Measurements from ENCODE around the gene CILP2. TPM values are rescaled to one million over a fixed set of nuclear protein-coding genes. Genes with fewer than 3 reads are reported as not detected.
A peak's percentile ranks its signal among the peaks of the same experiment; 100 is the strongest.

The CILP2 gene
- total and polyA plus RNA-seq, 9 of the 15 experiments (the other 6 are each of a cell fraction or from before 2014, with no cell fraction given), result 0.04 to 0.35 (median 0.05) TPM; not detected in 2

DNA sequence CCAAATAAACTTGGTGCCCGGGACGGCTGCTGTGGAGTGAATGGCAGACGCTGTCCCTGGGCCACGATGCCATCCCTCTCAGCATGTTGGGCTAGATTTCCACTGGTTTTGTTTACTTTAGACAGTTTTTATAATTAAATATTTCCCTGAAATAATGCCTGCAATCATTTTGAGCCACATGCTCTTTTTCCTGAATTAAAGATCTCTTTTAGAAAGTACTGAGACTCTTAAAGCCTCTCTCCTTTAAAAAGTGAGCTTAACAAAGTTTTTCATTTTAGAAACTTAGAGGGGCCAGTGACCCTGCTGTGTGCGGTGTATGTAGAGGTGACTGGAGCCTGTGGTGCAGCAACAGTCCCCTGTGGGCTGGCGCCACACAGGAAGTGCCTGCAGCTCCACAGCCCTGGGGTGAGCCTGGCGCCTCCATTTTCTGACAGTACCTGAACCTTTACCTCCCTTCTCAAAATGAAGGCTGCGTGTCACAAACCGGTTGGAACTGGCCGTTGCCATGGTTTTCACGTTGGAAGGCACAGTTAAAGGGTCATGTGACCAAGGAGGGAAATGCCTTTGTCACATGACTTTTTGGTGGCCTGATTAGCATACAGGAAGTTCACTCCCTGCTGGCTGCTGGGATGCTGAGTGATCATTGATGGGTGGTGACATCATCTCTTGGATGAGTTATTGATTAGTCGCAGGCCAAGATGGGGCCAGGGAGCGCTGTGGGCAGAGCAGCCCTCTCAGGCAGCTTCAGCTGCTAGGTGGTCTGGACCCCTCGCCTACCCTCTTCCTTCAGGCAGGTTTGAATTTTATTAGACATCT is 49.0 kb upstream of the CILP2 start (continued):
- TF ChIP-seq HNRNPUL1 (IDR thresholded peaks at IDR 0.05; ENCODE audit: low read length) (no peak), AFF4 (CRISPR knock-in tag; IDR thresholded peaks at IDR 0.05) (no peak), ZNF23 (CRISPR knock-in tag; IDR thresholded peaks at IDR 0.05) (no peak), LEF1 (IDR thresholded peaks at IDR 0.05) (peak; percentile 82), MAFG (tag; conservative IDR thresholded peaks at IDR 0.05) (no peak), TSC22D4 (tag; IDR thresholded peaks at IDR 0.05) (no peak), ZNF589 (CRISPR knock-in tag; IDR thresholded peaks at IDR 0.05; ENCODE audit: low read depth) (peak; percentile 68; the same call in 1 of the 2 replicates), NR3C1 (CRISPR knock-in tag; IDR thresholded peaks at IDR 0.05) (no peak), ZBTB1 (CRISPR knock-in tag; IDR thresholded peaks at IDR 0.05; ENCODE audit: borderline replicate concordance, low read depth) (no peak), ZNF274 (IDR thresholded peaks at IDR 0.05; ENCODE audit: borderline replicate concordance, low read depth, low read length) (no peak), HEY1 (CRISPR knock-in tag; IDR thresholded peaks at IDR 0.05; ENCODE audit: borderline replicate concordance) (no peak), THAP7 (CRISPR knock-in tag; IDR thresholded peaks at IDR 0.05) (no peak), ZNF277 (CRISPR knock-in tag; IDR thresholded peaks at IDR 0.05; ENCODE audit: borderline replicate concordance) (no peak), SMARCB1 (IDR thresholded peaks at IDR 0.05; ENCODE audit: insufficient read length, low read depth) (no peak), NEUROD1 (IDR thresholded peaks at IDR 0.05; ENCODE audit: borderline replicate concordance, low read depth, low read length, partially characterized antibody) (no peak), EGR1 (conservative IDR thresholded peaks at IDR 0.05) (peak; percentile 25; the same call in 1 of the 2 replicates)
- TF ChIP-seq, protein P1, sequence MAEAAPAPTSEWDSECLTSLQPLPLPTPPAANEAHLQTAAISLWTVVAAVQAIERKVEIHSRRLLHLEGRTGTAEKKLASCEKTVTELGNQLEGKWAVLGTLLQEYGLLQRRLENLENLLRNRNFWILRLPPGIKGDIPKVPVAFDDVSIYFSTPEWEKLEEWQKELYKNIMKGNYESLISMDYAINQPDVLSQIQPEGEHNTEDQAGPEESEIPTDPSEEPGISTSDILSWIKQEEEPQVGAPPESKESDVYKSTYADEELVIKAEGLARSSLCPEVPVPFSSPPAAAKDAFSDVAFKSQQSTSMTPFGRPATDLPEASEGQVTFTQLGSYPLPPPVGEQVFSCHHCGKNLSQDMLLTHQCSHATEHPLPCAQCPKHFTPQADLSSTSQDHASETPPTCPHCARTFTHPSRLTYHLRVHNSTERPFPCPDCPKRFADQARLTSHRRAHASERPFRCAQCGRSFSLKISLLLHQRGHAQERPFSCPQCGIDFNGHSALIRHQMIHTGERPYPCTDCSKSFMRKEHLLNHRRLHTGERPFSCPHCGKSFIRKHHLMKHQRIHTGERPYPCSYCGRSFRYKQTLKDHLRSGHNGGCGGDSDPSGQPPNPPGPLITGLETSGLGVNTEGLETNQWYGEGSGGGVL (CRISPR knock-in tag; IDR thresholded peaks at IDR 0.05), result no peak
- TF ChIP-seq, protein P2, sequence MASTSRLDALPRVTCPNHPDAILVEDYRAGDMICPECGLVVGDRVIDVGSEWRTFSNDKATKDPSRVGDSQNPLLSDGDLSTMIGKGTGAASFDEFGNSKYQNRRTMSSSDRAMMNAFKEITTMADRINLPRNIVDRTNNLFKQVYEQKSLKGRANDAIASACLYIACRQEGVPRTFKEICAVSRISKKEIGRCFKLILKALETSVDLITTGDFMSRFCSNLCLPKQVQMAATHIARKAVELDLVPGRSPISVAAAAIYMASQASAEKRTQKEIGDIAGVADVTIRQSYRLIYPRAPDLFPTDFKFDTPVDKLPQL (IDR thresholded peaks at IDR 0.05; ENCODE audit: extremely low read depth, insufficient read length), result no peak

Measured in K562 (cell line).